LNCaP clone FGC (cell line): ENCODE measurements around the gene GLI3.

Experiments used
- DNase-seq: peaks from one replicate; pipeline ENCODE4 v3.0.0-alpha.2; 2011; ENCODE audit warnings: low read depth
- H3K4me3 ChIP-seq: 2 replicates; pipeline ENCODE4 v1.5.1; 2011; ENCODE audit warnings: mild to moderate bottlenecking, low read depth, low read length, control low read depth
- CTCF ChIP-seq: IDR thresholded peaks from 2 replicates; pipeline ENCODE4 v1.5.1; 2012; ENCODE audit warnings: mild to moderate bottlenecking; ENCODE audit not compliant: control insufficient read depth, insufficient read depth; ENCODE audit errors: extremely low read depth

Gene GLI3

GRCh38 chr7:42082144-42082543 is 154.9 kb downstream of the GLI3 start:
- DNase-seq: no peak
- TF ChIP-seq CTCF: no peak
- no peak overlapping the region for H3K4me3 ChIP-seq

GRCh38 chr7:42081671-42082070 is 155.3 kb downstream of the GLI3 start:
- H3K4me3 ChIP-seq: no peak overlapping the region
- no peak for TF ChIP-seq CTCF
- DNase-seq: no peak

GRCh38 chr7:42080841-42081586 is 156.0 kb downstream of the GLI3 start:
- DNase-seq: no peak
- TF ChIP-seq CTCF: no peak
- H3K4me3 ChIP-seq: no peak overlapping the region

DNA sequence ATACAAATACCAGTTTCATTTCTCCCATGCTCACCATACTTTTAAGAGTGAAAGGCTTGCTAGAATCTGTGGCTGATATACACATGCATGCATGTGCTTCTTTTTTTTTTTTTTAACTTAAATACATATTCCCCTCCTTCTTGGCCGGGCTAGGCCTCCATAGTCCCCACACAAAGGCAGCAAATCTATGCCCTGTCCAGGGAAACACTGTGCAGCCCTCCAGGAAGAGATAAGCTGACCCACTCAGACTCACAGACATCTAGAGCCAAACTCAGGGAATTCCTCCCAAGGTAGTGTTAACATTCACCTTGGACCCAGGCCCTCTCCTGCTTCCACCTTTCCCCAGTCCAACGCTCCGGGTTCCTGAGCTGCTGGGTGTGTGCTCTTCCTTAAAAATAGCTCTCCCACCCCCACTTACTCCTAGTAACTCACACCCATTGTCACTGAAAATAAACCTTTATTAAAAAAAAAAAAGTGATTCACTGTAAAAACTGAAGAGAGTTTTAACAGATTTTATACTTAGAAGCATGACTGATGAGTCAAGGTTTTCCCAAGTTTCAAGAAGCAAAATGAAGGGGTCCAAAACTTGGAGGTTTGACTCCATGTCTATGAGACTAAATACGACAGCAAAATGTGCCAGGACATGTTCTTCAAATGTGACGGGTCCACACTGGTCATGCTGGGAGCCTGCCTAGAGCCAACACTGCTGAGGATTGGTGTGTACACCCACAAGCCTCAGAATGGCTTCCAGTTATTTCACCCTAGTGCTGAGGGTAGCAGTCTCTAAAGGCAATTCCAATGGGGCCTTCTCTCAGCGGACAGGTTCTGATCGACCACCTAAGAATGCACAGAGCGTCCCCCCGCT is 159.5 kb downstream of the GLI3 start:
- no peak for TF ChIP-seq CTCF
- DNase-seq: no peak
- H3K4me3 ChIP-seq: no peak overlapping the region

GRCh38 chr7:42076870-42077269 is 160.1 kb downstream of the GLI3 start:
- no peak overlapping the region for H3K4me3 ChIP-seq
- TF ChIP-seq CTCF: no peak
- DNase-seq: no peak

DNA sequence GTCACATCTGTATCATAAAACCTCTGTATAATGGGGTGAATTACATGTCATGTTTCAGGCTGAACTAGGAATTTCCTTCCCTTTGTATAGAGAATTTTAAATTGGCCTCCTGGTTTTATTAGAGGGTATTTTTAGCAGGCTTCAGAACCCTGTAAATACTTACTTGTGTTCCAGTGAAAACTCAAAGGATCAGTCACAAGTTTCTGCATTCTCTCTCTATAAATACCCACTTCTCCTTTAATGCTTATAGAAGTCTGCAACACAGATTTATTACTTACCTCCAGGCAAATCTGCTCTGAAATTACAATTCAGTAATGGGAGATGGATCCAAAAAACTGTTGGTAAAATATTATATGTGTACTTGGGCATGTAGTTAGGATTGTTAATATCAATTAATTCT is 161.6 kb downstream of the GLI3 start:
- H3K4me3 ChIP-seq: no peak overlapping the region
- no peak for TF ChIP-seq CTCF
- no peak for DNase-seq

DNA sequence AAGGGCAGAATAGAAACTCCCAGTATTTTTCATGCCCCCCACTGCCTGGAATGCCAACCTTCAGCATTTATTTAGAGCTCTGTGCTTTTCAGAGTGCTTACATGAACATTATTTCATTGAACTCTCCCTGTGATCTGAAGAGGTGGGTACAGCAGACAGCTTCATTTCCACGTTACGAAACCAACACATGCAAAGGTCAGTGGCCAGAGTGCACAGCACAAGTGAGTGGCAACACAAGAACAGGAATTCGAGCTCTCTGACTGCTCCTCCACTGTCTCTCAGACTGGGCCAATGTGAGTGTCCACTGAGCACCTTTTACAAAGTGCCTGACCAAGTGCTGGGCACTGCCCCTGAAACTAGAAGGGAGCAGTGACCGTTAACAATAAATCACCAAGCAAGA is 162.9 kb downstream of the GLI3 start:
- no peak for TF ChIP-seq CTCF
- no peak overlapping the region for H3K4me3 ChIP-seq
- DNase-seq: no peak
